Liver (tissue), 9 donors: ENCODE data around the gene GUCY2D. TPM values are rescaled to one million over a fixed set of nuclear protein-coding genes. Genes with fewer than 3 reads are reported as not detected.

Experiments
- DNase-seq: peaks from one replicate; pipeline ENCODE4 v3.0.0-alpha.2; 2017; ENCODE audit warnings: low spot score
- H3K27ac ChIP-seq, 2 donors: one replicate each; pipeline ENCODE4 v1.7.0; 2013; ENCODE audit warnings: inconsistent platforms in 2 of 2, low read length in 2 of 2, control low read depth in 1 of 2, low read depth in 1 of 2, mild to moderate bottlenecking in 1 of 2
- H3K27me3 ChIP-seq, 4 donors: one replicate each; pipeline versions ENCODE4 v1.6.1 to v1.7.0; 2013; ENCODE audit warnings: low read length in 3 of 4, inconsistent platforms in 1 of 4, mild to moderate bottlenecking in 1 of 4, moderate library complexity in 1 of 4; ENCODE audit not compliant: control insufficient read depth in 4 of 4, insufficient read depth in 4 of 4
- H3K36me3 ChIP-seq, 4 donors: one replicate each; pipeline versions ENCODE4 v1.6.1 to v1.7.0; 2013; ENCODE audit warnings: low read length in 3 of 4, mild to moderate bottlenecking in 3 of 4, low read depth in 1 of 4, moderate library complexity in 1 of 4; ENCODE audit not compliant: control insufficient read depth in 4 of 4, insufficient read depth in 3 of 4
- H3K4me1 ChIP-seq, 4 donors: one replicate each; pipeline versions ENCODE4 v1.6.1 to v1.7.0; 2013; ENCODE audit warnings: low read length in 3 of 4, mild to moderate bottlenecking in 3 of 4, moderate library complexity in 1 of 4; ENCODE audit not compliant: control insufficient read depth in 4 of 4, insufficient read depth in 4 of 4
- H3K4me3 ChIP-seq, 3 donors: one replicate each; pipeline versions ENCODE4 v1.6.1 to v1.7.0; 2013; ENCODE audit warnings: low read length in 3 of 3, control low read depth in 1 of 3, low read depth in 1 of 3, mild to moderate bottlenecking in 1 of 3
- H3K9ac ChIP-seq, 2 donors: one replicate each; pipeline ENCODE4 v1.7.0; 2013; ENCODE audit warnings: low read length in 2 of 2, mild to moderate bottlenecking in 2 of 2, moderate library complexity in 2 of 2, control low read depth in 1 of 2, low read depth in 1 of 2
- H3K9me3 ChIP-seq, 4 donors: one replicate each; pipeline versions ENCODE4 v1.6.1 to v1.7.0; 2013; ENCODE audit warnings: low read length in 3 of 4; ENCODE audit not compliant: control insufficient read depth in 4 of 4
- ATF3 ChIP-seq: IDR thresholded peaks from 2 replicates; pipeline ENCODE4 v1.6.1; 2016; ENCODE audit warnings: antibody characterized with exemption
- EGR1 ChIP-seq, 2 donors: IDR thresholded peaks; 2 replicates each; pipeline ENCODE4 v1.6.1; 2016 to 2018; ENCODE audit warnings: antibody characterized with exemption in 2 of 2, low read depth in 2 of 2
- FOXA1 ChIP-seq: IDR thresholded peaks from 2 replicates; pipeline ENCODE4 v1.6.1; 2016; ENCODE audit warnings: antibody characterized with exemption
- FOXA2 ChIP-seq: IDR thresholded peaks from 2 replicates; pipeline ENCODE4 v1.6.1; 2016; ENCODE audit warnings: antibody characterized with exemption
- GABPA ChIP-seq, 2 donors: IDR thresholded peaks in 1 of 2; conservative IDR thresholded peaks in 1 of 2; 2 replicates each; pipeline ENCODE4 v1.6.1; 2016; ENCODE audit warnings: antibody characterized with exemption in 2 of 2, mild to moderate bottlenecking in 1 of 2, moderate library complexity in 1 of 2
- HNF4A ChIP-seq, 2 donors: conservative IDR thresholded peaks; 2 replicates each; pipeline ENCODE4 v1.6.1; 2016; ENCODE audit warnings: antibody characterized with exemption in 2 of 2, mild to moderate bottlenecking in 2 of 2
- HNF4G ChIP-seq: IDR thresholded peaks from 2 replicates; pipeline ENCODE4 v1.6.1; 2016; ENCODE audit warnings: antibody characterized with exemption
- JUND ChIP-seq, 2 donors: IDR thresholded peaks; 2 replicates each; pipeline ENCODE4 v1.6.1; 2016; ENCODE audit warnings: antibody characterized with exemption in 2 of 2
- NR2F2 ChIP-seq: IDR thresholded peaks from 2 replicates; pipeline ENCODE4 v1.6.1; 2016; ENCODE audit warnings: antibody characterized with exemption
- RAD21 ChIP-seq, 2 donors: IDR thresholded peaks; 2 replicates each; pipeline ENCODE4 v1.6.1; 2016; ENCODE audit warnings: antibody characterized with exemption in 2 of 2, mild to moderate bottlenecking in 2 of 2
- RXRA ChIP-seq, 2 donors: IDR thresholded peaks; 2 replicates each; pipeline ENCODE4 v1.6.1; 2017 to 2018; ENCODE audit warnings: antibody characterized with exemption in 2 of 2, mild to moderate bottlenecking in 1 of 2
- SP1 ChIP-seq: IDR thresholded peaks from 2 replicates; pipeline ENCODE4 v1.6.1; 2018; ENCODE audit warnings: antibody characterized with exemption, mild to moderate bottlenecking
- TAF1 ChIP-seq: conservative IDR thresholded peaks from 2 replicates; pipeline ENCODE4 v1.6.1; 2016; ENCODE audit warnings: antibody characterized with exemption, mild to moderate bottlenecking
- YY1 ChIP-seq: IDR thresholded peaks from 2 replicates; pipeline ENCODE4 v1.6.1; 2016; ENCODE audit warnings: antibody characterized with exemption, mild to moderate bottlenecking
- ZBTB33 ChIP-seq: IDR thresholded peaks from 2 replicates; pipeline ENCODE4 v1.6.1; 2016; ENCODE audit warnings: antibody characterized with exemption
- WGBS: extraction: QIAGEN DNeasy Blood & Tissue Kit; methylation state at CpG from one replicate; pipeline ENCODE4 v1.1.7; 2013; 5-methylcytosine and 5-hydroxymethylcytosine counted together
- polyA plus RNA-seq, 2 donors: library from polyadenylated mRNA; stranded (reverse) in 1 of 2; unstranded in 1 of 2; fragments of 200-250 nt in 1 of 2; fragments of >200 nt in 1 of 2; fragmentation: Nextera tagmentation in 1 of 2; extraction: Ambion mirVana in 1 of 2; gene quantifications; one replicate each; pipeline versions ENCODE4 v1.2.1 to v1.2.3, GENCODE V29; 2013 to 2015
- total RNA-seq, 2 donors: library from RNA; depleted of rRNA; stranded (reverse); fragments of >200 nt; gene quantifications; one replicate each; pipeline ENCODE4 v1.2.3, GENCODE V29; 2014
- TF ChIP-seq, protein P1 (sequence below): IDR thresholded peaks from 2 replicates; pipeline ENCODE4 v1.6.1; 2016; ENCODE audit warnings: antibody characterized with exemption, mild to moderate bottlenecking
- TF ChIP-seq, protein P2 (sequence below): IDR thresholded peaks from 2 replicates; pipeline ENCODE4 v1.6.1; 2016; ENCODE audit warnings: antibody characterized with exemption
- donor health status: healthy.
- donor health status: healthy.
- donor health status: healthy.
- donor health status: healthy.
- donor health status: healthy.

Gene GUCY2D
- total and polyA plus RNA-seq, 4 donors: 0.09 to 0.14 TPM; not detected in 2

- no peaks in the 10 kb centered on the region for H3K27me3 ChIP-seq
- no peak for DNase-seq
- no peak overlapping the region for H3K4me3 ChIP-seq
These were observed 11.5 kb downstream of the GUCY2D start for GRCh38 chr17:8013731-8014557.

DNA sequence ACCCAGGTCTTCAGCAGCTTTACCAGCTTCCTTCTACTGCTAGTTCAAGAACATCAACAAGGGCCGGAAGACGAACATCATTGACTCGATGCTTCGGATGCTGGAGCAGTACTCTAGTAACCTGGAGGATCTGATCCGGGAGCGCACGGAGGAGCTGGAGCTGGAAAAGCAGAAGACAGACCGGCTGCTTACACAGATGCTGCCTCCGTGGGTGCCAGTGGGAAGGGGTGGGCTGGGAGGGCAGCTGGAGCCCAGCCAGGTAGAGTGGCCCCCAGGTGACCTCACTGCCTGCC, 12.1 kb downstream of the GUCY2D start:
- H3K27me3 ChIP-seq: no peaks in the 10 kb centered on the region
- no peaks in the 10 kb centered on the region for H3K9me3 ChIP-seq
- DNase-seq: no peak
- H3K36me3 ChIP-seq: no peaks in the 10 kb centered on the region
- H3K27ac ChIP-seq: no peak overlapping the region
- peaks cover 8 to 29% (median 16%) of the 10 kb centered on the region in 4 donors for H3K4me1 ChIP-seq
- no peak overlapping the region for H3K4me3 ChIP-seq
- no peak overlapping the region for H3K9ac ChIP-seq
- WGBS: 94% methylated on average over 9 of the region's 9 CpGs
- TF ChIP-seq GABPA (IDR thresholded peaks at IDR 0.05 in 1 of 2, conservative IDR thresholded peaks at IDR 0.05 in 1 of 2) (no peak), EGR1 (IDR thresholded peaks at IDR 0.05; ENCODE audit: low read depth in 2 of 2) (no peak), FOXA2 (no peak), HNF4A (conservative IDR thresholded peaks at IDR 0.05) (no peak), TAF1 (no peak), ZBTB33 (no peak), FOXA1 (no peak), YY1 (no peak), RXRA (IDR thresholded peaks at IDR 0.05) (no peak), NR2F2 (no peak), ATF3 (no peak), SP1 (no peak), RAD21 (IDR thresholded peaks at IDR 0.05) (no peak)
- TF ChIP-seq, protein P1, sequence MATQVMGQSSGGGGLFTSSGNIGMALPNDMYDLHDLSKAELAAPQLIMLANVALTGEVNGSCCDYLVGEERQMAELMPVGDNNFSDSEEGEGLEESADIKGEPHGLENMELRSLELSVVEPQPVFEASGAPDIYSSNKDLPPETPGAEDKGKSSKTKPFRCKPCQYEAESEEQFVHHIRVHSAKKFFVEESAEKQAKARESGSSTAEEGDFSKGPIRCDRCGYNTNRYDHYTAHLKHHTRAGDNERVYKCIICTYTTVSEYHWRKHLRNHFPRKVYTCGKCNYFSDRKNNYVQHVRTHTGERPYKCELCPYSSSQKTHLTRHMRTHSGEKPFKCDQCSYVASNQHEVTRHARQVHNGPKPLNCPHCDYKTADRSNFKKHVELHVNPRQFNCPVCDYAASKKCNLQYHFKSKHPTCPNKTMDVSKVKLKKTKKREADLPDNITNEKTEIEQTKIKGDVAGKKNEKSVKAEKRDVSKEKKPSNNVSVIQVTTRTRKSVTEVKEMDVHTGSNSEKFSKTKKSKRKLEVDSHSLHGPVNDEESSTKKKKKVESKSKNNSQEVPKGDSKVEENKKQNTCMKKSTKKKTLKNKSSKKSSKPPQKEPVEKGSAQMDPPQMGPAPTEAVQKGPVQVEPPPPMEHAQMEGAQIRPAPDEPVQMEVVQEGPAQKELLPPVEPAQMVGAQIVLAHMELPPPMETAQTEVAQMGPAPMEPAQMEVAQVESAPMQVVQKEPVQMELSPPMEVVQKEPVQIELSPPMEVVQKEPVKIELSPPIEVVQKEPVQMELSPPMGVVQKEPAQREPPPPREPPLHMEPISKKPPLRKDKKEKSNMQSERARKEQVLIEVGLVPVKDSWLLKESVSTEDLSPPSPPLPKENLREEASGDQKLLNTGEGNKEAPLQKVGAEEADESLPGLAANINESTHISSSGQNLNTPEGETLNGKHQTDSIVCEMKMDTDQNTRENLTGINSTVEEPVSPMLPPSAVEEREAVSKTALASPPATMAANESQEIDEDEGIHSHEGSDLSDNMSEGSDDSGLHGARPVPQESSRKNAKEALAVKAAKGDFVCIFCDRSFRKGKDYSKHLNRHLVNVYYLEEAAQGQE: no peak
- TF ChIP-seq, protein P2, sequence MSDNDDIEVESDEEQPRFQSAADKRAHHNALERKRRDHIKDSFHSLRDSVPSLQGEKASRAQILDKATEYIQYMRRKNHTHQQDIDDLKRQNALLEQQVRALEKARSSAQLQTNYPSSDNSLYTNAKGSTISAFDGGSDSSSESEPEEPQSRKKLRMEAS: no peak

More at GRCh38 chr17:8013731-8014557, 11.5 kb downstream of the GUCY2D start:
- Histone ChIP-seq H3K9me3 (no peaks in the 10 kb centered on the region), H3K27ac (no peak overlapping the region), H3K9ac (no peak overlapping the region), H3K4me1 (peaks cover 8 to 25% (median 16%) of the 10 kb centered on the region in 4 donors), H3K36me3 (no peaks in the 10 kb centered on the region)
- 87% methylated on average over 12 of the region's 12 CpGs for WGBS
- TF ChIP-seq NR2F2 (no peak), TAF1 (no peak), JUND (IDR thresholded peaks at IDR 0.05) (no peak), ATF3 (no peak), FOXA1 (no peak), HNF4A (conservative IDR thresholded peaks at IDR 0.05) (no peak), HNF4G (no peak), YY1 (no peak), SP1 (no peak), FOXA2 (no peak)
- TF ChIP-seq, protein P1: no peak
